Esophagus squamous epithelium (tissue), 4 donors: ENCODE measurements around the gene IMMP2L.

Experiments used
- POLR2A ChIP-seq, 4 donors: fragments of 450-650 bp; IDR thresholded peaks; one replicate each; pipeline ENCODE4 v1.6.1; 2017; ENCODE audit warnings: antibody characterized with exemption in 4 of 4, mild to moderate bottlenecking in 4 of 4, moderate library complexity in 3 of 4
- TF ChIP-seq, protein P1 (sequence below), 6 experiments: fragments of 450-650 bp in 4 of 6; fragments of 200-600 bp in 2 of 6; sonication (generic) in 2 of 6; IDR thresholded peaks; one replicate each; pipeline ENCODE4 v1.5.1; 2016 to 2019; ENCODE audit warnings: antibody characterized with exemption in 6 of 6, mild to moderate bottlenecking in 4 of 6, moderate library complexity in 4 of 6

GRCh38 chr7:111160297-111160696, 402.0 kb downstream of the IMMP2L start:
- TF ChIP-seq, protein P1, sequence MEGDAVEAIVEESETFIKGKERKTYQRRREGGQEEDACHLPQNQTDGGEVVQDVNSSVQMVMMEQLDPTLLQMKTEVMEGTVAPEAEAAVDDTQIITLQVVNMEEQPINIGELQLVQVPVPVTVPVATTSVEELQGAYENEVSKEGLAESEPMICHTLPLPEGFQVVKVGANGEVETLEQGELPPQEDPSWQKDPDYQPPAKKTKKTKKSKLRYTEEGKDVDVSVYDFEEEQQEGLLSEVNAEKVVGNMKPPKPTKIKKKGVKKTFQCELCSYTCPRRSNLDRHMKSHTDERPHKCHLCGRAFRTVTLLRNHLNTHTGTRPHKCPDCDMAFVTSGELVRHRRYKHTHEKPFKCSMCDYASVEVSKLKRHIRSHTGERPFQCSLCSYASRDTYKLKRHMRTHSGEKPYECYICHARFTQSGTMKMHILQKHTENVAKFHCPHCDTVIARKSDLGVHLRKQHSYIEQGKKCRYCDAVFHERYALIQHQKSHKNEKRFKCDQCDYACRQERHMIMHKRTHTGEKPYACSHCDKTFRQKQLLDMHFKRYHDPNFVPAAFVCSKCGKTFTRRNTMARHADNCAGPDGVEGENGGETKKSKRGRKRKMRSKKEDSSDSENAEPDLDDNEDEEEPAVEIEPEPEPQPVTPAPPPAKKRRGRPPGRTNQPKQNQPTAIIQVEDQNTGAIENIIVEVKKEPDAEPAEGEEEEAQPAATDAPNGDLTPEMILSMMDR (IDR thresholded peaks at IDR 0.05): no peak
- TF ChIP-seq POLR2A (IDR thresholded peaks at IDR 0.05): no peak
